GM11168 (cell line): ENCODE results near the gene SNRPA.
"Not testable (repeated sequence)": the region's sequence is repeated elsewhere in the genome, so short reads cannot be mapped to it uniquely, and the experiment has no call there.

Experiments
- in situ Hi-C: fragments of 300-500 bp; cut with MboI; formaldehyde crosslinking; loops from one replicate; pipeline ENCODE4 v1.12.0; 2022; ENCODE audit warnings: low sequenced_read_pairs; ENCODE audit not compliant: unreplicated experiment

The SNRPA gene

DNA sequence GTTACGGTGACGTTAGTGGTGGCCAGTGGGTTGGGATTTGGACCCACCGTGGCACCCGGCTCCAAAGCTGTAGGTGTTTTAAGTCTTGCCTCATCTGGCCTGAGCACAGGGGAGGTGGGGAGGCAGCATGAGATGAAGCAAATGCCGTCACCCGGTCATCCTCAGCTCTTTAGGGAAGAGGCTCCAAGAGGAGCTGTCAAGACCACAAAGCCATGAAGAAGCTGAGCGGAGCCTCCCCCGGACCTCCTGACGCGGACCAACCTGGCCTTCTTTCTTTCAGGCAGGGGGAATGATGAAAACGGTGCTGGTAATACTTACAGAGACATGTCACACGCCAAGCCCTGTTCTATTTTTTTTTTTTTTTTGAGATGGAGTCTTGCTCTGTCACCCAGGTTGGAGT lies 8.1 kb upstream of the SNRPA start:
- in situ Hi-C loops = no loop called here

DNA sequence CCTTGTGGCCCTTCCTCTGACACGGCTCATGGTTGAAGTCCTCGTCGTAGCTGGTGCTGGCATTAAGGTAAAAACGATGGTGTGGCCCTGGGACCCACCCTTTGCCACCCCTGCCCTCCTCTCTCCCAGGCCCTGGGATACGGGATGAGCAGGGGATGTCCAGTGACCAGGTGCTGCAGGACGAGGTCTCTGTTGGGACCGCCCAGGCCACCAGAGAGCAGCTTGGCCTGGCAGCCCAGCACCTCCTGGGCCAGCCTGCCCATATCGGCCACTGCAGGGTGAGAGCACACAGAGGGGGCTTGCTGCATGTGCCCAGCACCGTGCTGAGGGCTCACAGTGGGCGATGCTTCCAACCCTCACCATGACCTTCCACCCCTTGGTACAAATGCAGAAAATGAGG lies 7.1 kb upstream of the SNRPA start:
- in situ Hi-C loops = no loop called here

DNA sequence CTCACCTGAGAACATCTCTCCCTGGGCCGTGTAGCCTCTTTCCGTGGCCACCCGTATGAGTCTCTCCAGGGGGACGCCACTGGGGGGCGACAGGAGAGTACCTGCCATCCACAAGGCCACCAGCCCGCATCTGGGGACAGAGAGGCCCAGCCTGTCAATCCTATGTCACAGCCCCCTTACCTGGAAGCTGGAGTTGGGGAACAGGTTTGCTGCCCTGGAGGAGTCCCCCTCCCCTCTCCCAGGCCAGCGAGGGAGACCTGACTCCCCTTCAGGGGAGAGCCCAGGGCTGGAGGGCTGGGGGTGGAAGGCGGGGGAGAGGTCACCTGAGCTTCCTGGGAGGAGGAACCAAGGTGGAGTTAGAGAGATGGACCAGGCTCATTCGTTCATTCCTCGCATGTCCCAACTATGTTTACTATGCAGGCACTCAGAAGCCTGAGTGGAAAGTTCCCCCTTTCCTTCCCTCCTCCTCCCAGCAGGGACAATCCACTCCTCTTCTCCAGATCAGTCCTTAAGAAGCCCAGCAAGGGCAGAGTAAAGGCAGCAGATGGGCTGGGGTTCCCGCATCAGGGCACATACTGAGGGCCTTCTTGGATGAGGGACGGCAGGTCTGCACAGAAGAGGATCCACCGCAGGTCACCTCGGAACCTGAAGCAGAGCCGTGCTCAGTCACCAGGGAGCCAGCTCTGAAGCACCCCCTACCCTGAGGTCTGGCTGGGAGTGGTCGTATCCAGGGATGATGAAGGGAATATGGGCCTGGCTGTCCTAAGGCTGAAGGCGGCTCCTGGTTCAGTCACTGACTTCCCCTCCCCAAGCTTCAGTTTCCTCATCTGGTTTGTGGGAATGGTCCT lies 6.2 kb upstream of the SNRPA start:
- in situ Hi-C loops = no loop called here

DNA sequence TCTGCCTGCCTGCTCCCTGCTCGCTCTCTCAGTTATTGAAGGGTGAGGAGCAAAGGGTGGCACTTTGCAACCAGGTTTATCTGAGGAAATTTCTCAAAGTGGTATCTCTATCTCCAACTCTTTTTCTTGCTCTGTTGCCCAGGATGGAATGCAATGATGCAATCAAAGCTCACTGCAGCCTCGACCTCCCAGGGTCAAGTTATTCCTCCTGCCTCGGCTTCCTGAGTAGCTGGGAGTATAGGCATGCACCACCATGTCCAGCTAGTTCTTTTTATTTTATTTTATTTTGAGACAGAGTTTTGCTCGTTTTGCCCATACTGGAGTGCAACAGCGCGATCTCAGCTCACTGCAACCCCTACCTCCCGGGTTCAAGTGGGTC lies 5.6 kb upstream of the SNRPA start:
- in situ Hi-C loops = no loop called here

DNA sequence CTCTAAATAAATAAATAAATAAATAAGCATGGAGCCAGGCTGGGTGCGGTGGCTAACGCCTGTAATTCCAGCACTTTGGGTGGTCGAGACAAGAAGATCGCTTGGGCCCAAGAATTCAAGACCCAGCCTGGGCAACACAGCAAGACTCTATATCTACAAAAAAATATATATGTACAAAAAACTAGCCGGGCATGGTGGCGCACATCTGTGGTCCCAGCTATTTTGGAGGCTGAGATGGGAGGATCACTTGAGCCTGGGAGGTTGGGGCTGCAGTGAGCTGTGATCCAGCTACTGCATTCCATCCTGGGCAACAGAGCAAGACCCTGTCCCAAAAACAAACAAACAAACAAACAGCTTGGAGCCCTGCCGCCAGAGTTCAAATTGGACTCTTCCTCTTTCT lies 3.5 kb upstream of the SNRPA start:
- in situ Hi-C loops = no loop called here

DNA sequence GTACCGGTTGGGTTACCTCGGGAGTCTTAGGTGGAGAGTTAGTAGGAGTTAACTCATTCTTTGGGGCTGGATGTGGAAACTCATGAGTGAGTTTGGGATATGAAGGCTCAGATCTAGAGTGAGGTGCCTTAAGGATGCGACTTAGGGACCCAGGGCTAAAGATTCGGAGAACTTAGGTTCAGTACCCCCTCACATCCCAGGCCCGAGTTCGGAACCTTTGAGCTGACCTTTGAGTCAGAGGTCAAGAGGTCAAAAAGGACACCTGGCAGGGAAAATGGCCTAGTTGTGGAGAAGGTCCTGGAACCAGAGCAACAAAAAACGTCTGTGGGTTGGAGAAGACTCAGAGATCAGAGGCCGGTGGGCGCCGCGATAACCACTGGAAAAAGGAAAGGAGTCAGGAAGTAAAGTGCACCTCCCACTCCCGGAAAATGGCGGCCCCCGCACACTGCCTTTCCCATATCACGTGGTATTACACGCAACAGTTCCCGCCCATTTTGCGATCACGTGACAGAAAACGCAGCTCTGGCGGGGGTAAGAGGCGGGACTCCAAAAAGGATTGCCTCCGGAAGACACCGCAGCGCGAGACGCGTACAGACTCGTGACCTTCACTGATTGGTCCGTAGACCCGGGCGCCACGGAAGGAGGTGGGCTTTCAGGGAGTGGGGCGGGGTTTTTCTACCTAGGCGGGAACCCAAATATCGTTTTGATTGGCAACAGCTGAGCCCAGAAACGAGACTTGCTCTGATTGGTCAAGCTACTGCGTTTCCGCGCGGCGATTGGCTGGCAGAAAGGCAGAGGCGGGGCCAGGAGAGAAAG lies 737 bp upstream of the SNRPA start, which contains the start of gene ACTMAP:
Gene ACTMAP, minus strand, starts transcription at position 420 of the 816 bp plus-strand sequence. CDS start 674 bp downstream, outside the sequence.
- in situ Hi-C loops = no loop called here

DNA sequence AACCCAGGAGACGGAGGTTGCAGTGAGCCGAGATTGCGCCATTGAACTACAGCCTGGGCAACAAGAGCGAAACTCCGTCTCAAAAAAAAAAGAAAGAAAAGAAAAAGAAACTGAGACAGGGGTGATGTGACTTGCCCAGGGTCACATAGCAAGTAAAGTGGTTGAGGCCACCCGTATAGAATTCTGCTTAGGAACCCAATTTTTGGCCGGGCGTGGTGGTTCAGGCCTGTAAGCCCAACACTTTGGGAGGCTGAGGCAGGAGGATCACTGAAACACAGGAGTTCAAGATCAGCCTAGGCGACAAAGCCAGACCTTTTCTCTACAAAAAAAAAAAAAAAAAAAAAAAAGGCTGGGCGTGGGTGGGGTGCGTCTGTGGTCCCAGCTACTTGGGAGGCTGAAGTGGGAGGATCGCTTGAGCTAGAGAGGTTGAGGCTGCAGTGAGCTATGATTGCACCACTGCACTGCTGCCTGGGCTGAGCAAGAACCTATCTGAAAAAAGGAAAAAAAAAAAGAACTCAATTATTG lies 1.3 kb downstream of the SNRPA start:
- in situ Hi-C loops = no loop called here

DNA sequence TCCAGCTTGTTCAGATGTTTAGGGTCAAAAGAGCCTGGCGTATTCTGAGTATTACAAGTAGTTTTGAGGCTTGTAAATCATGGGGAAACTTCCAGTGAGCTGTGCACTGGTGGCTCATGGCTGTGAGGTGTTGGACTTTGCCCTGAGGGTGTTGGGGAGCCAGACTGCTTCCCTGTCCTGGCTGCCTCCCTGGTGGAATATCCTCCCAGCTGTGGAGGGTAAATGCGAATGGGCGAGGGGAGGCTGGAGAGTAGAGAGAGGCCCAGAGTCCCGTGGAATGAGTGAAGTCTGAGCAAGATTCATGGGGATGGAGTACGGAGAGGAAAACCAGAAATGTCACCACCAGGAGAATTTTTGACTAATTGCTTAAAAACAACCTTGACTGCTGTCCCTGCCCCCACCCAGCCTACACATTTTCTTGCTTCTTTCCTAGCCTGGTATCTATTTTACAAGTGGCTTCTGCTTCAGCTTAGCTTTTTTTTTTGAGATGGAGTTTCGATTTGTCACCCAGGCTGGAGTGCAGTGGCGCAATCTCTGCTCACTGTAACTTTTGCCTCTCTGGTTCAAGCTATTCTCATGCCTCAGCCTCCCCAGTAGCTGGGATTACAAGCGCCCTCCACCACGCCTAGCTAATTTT lies 3.7 kb downstream of the SNRPA start:
- in situ Hi-C loops = no loop called here

DNA sequence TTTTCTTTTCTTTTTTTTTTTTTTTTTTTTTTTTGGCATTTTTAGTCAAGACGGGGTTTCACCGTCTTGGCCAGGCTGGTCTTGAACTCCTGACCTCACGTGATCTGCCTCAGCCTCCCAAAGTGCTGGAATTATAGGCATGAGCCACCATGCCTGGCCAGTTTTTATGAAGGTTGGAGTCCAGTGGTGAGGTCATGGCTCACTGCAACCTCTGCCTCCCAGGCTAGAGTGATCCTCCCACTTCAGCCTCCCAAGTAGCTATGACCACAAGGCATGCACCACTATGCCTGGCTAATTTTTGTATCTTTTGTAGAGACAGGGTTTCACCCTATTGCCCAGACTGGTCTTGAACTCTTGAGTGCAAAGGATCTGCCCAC lies 4.2 kb downstream of the SNRPA start:
- in situ Hi-C loops = no loop called here

DNA sequence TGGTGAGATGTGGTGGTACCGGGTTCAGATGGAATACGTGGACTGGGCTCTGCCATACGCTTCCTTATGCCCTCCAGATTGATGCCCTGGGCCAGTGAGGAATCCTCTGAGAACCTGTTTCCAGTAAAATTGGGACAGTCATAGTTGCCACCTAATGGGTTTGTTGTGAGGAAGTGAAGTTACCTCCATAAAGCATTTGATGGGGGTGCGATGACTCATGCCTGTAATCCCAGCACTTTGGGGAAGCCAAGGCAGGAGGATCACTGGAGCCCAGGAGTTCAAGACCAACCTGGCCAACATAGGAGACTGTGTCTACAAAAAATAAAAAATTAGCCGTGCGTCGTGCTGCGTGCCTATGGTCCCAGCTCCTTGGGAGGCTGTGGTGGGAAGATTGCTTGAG lies 4.8 kb downstream of the SNRPA start:
- in situ Hi-C loops = no loop called here

DNA sequence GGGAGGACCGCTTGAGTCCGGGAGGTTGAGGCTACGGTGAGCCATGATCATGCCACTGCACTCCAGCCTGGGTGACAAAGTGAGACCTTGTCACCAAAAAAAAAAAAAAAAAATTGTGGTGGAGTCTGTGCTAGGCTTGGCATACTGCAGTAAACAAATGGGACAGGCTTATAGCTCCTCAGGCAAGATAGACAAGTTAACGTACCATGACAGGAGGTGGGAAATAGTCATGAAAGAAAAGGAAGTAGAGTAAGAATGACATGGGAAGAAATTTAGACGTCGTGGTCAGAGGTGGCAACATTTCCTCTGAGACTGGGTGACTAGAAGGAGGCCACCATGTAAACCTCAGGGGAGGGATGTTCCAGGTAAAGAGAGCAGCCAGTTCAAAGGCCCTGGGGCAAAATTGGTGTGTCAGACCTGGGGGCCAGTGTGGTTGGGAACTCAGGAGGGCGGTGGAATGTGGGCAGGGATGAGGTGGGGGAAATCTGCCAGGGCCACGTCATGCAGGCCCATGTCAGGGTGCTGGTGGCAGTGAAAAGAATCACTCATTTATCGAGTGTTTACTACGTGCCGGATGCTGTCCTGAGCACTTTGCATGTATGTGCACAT lies 5.6 kb downstream of the SNRPA start:
- in situ Hi-C loops = no loop called here

DNA sequence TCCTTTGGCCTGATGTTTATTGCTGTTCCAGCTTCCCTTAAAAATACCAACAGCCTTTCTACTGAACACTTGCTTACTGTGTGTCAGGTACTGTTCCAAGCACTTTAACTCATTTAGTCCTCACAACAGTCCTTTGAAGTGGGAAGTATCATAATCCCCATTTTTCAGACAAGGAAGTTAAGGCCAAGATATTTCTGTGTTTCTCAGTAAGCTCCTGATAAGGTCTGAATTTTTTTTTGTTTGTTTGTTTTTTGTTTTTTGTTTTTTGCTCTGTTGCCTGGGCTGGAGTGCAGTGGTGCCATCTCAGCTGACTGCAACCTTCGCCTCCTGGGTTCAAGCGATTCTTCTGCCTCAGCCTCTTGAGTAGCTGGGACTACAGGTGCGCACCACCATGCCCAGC lies 7.5 kb downstream of the SNRPA start:
- in situ Hi-C loops = no loop called here

DNA sequence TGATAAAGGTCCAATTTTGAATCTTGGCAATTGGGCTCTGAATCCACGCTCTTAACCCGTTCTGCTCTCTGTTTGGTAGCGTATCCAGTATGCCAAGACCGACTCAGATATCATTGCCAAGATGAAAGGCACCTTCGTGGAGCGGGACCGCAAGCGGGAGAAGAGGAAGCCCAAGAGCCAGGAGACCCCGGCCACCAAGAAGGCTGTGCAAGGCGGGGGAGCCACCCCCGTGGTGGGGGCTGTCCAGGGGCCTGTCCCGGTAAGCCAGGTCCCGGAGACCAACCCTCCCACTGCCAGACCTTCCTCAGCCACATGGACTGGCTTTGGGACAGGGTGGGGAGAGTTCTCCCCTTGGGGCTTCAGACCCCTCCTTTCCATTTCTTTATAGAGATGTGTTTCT lies 8.3 kb downstream of the SNRPA start:
- in situ Hi-C loops = no loop called here

DNA sequence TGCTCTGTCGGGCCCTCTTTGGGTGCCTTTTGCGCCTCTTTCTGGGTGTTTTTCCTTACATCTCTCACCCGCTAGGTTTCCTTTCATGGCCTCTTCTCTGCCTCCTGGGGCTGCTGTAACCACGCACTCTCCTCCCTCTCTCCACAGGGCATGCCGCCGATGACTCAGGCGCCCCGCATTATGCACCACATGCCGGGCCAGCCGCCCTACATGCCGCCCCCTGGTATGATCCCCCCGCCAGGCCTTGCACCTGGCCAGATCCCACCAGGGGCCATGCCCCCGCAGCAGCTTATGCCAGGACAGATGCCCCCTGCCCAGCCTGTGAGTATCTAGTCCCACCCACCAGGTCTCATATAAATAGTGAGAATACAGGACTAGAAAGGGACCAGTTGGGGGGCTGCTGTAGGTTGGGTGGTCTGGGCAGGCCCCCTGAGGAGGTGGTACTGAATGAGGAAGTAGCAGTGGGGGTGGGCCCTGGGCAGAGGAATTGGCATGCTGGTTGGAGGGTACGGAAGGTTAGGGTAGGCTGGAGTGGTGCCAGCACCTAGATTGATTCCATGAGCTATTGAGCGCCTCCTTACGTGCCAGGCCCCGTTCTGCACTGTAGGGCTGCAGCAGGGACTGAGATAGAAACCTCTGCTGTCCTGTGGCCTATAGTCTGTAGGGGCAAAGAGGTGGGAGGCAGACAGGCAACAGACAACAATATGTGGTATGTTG lies 11.9 kb downstream of the SNRPA start:
- in situ Hi-C loops = no loop called here

DNA sequence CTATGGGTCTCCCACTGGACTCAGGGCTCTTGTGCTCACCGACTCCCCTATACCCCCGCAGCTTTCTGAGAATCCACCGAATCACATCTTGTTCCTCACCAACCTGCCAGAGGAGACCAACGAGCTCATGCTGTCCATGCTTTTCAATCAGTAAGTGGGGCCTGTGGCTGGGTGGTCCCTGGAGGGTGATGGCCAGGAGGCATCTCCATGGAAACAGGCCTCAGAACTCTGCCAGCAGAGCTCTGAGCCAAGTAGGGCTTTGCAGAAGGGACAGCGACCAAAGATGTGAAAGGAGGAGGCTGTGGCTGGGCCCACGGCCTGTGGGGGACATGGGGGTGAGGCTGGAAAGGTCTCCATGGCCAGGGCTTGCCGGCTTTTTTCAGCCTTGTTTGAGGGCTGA lies 12.5 kb downstream of the SNRPA start:
- in situ Hi-C loops = no loop called here

DNA sequence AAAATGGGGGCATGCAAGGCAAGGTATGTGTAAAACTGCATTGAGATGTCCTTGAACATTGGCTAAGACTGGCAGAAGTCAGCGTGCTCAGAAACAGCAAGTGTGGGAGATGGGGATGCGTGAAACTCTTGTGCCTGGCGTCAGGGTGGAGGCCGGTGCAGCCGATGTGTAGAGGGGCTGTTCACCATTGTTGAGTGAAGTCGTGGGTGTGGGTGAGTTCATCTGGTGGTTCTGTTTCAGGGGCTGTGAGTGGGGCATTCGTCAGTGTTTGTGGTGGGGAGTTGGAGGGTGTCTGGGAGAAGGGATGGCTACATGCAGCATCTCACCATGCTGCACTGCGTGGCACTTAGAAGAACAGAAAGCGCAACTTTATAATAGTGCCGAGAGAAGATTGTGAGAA lies 13.0 kb downstream of the SNRPA start:
- in situ Hi-C loops = no loop called here

DNA sequence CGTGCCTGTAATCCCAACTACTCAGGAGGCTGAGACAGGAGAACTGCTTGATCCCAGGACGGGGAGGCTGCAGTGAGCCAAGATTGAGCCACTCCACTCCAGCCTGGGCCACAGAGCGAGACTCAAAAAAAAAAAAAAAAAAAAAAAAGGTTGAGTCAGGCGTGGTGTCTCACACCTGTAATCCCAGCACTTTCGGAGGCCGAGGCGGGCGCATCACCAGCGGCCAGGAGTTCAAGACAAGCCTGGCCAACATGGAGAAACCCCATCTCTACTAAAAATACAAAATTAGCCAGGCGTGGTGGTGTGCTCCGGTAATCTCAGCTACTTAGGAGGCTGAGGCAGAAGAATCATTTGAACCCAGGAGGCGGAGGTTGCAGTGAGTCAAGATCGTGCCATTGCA lies 15.4 kb downstream of the SNRPA start:
- in situ Hi-C loops = not testable (repeated sequence)

DNA sequence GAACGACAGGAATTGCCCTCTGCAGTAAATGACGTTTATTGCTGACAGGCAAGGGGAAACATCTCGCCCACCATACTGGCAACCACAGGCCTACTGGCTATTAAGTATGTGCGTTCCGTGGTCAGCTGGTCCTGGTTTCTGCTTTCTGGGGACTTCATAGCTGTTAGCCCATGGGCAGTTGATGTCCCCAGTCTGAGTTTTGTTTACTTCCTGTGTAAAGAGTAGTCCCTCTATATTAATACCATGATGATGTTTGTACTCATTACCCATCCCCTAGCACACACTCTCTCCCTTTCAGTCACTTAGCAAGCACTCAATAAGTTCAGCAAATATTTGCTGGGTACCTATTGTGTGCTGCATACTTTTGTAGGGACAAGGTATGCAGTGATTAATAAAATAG lies 17.9 kb downstream of the SNRPA start:
- in situ Hi-C loops = no loop called here

DNA sequence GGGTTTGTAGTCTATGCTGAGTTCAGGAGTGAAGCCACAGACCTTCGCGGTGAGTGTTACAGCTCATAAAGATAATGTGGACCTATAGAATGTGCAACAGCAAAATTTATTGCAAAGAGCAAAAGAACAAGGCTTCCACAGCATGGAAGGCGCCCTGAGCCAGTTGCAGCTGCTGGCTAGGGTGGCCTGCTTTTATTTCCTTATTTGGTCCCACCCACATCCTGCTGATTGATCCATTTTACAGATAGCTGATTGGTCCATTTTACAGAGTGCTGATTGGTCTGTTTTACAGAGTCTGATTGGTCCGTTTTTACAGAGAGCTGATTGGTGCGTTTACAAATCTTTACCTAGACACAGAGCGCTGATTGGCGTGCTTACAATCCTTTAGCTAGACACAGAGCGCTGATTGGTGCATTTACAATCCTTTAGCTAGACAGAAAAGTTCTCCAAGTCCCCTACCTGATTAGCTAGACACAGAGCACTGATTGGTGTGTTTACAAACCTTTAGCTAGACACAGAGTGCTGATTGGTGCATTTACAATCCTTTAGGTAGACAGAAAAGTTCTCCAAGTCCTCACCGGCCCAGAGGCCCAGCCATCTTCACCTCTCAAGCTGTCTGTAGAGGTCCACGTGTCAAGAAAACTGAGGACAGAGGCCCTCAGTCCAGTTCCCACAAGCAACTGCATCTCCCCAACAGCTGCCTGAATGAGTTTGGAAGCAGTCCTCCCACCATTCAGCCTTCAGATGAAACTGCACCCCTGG lies 20.3 kb downstream of the SNRPA start:
- in situ Hi-C loops = not testable (repeated sequence)
